ENCODE results near the gene SLC2A8.

Gene SLC2A8

GRCh38 chr9:127444283-127444920 is 47.4 kb downstream of the SLC2A8 start:
- no peak for DNase-seq

- no peak for DNase-seq
These were observed 48.2 kb downstream of the SLC2A8 start for GRCh38 chr9:127444921-127445850.

GRCh38 chr9:127445851-127446712 is 49.1 kb downstream of the SLC2A8 start:
- DNase-seq = peak; percentile 26

- DNase-seq = peak; percentile 32
These were observed 49.9 kb downstream of the SLC2A8 start for GRCh38 chr9:127446713-127447415.

- no peak for DNase-seq
These were observed 50.6 kb downstream of the SLC2A8 start for GRCh38 chr9:127447416-127448111.

- peak; percentile 36 for DNase-seq
These were observed 51.3 kb downstream of the SLC2A8 start for GRCh38 chr9:127448112-127448805.

- peak; percentile 31 for DNase-seq
These were observed 52.5 kb downstream of the SLC2A8 start for GRCh38 chr9:127449332-127449966.

- DNase-seq = peak; percentile 56
These were observed 53.3 kb downstream of the SLC2A8 start for GRCh38 chr9:127450243-127450760.

GRCh38 chr9:127450830-127451607 is 54.0 kb downstream of the SLC2A8 start, which contains the start of the genes LRSAM1 and RPL12:
Gene LRSAM1 (plus strand): TSS chr9:127451510. CDS start chr9:127454528, 3,018 bp downstream.
Gene RPL12 (minus strand): TSS chr9:127451406. CDS start chr9:127451317, 89 bp downstream.
- peak; percentile 97 for DNase-seq

- DNase-seq = no peak
These were observed 54.6 kb downstream of the SLC2A8 start for GRCh38 chr9:127451608-127451857.

GRCh38 chr9:127451858-127452656 is 55.1 kb downstream of the SLC2A8 start:
- DNase-seq = peak; percentile 69

- peak; percentile 75 for DNase-seq
These were observed 55.7 kb downstream of the SLC2A8 start for GRCh38 chr9:127452691-127453090.

- peak; percentile 27 for DNase-seq
These were observed 58.5 kb downstream of the SLC2A8 start for GRCh38 chr9:127455324-127455992.

- peak; percentile 65 for DNase-seq
These were observed 60.4 kb downstream of the SLC2A8 start for GRCh38 chr9:127457191-127457878.
